ENCODE data around the gene FAM168A. TPM values are rescaled to one million over a fixed set of nuclear protein-coding genes. Genes with fewer than 3 reads are reported as not detected.

Gene FAM168A
- total RNA-seq, 1 donor from 2014 or later: 19.3 TPM

GRCh38 chr11:73391665-73392064 is 206.2 kb downstream of the FAM168A start:
- no peak overlapping the region for H2AFZ ChIP-seq (replicated peaks)
- no peaks in the 10 kb centered on the region for H3K36me3 ChIP-seq
- DNase-seq (ENCODE audit: low spot score): no peak
- H3K27me3 ChIP-seq: no peaks in the 10 kb centered on the region
- peaks cover 39% of the 10 kb centered on the region for H4K20me1 ChIP-seq (ENCODE audit: low read depth)
- no peak overlapping the region for H3K9ac ChIP-seq
- H3K9me3 Mint-ChIP-seq: no peaks in the 10 kb centered on the region
- peaks cover 24% of the 10 kb centered on the region for H3K4me1 Mint-ChIP-seq
- no peak overlapping the region for H3K27ac ChIP-seq
- no peak overlapping the region for H3K4me3 Mint-ChIP-seq
- H3K4me3 ChIP-seq: no peak overlapping the region
- no peak overlapping the region for H3K4me2 ChIP-seq
- H3K4me1 ChIP-seq: peaks cover 7% of the 10 kb centered on the region
- H3K9me3 ChIP-seq (ENCODE audit: low read depth): no peaks in the 10 kb centered on the region
- no peaks in the 10 kb centered on the region for H3K36me3 Mint-ChIP-seq
- TF ChIP-seq EZH2 (IDR thresholded peaks at IDR 0.05) (no peak), EZH2phosphoT487 (IDR thresholded peaks at IDR 0.05) (no peak), CTCF (IDR thresholded peaks at IDR 0.05) (no peak)
- H3F3A ChIP-seq (ENCODE audit: low read depth): no peaks in the 10 kb centered on the region
- H3K27me3 Mint-ChIP-seq (ENCODE audit: insufficient read depth, low read depth): peaks cover 16% of the 10 kb centered on the region
- H3K27ac Mint-ChIP-seq: no peak overlapping the region
- peaks cover under 1% of the 10 kb centered on the region for H3K79me2 ChIP-seq (ENCODE audit: low read depth)

GRCh38 chr11:73390601-73391565 is 207.0 kb downstream of the FAM168A start:
- H3K9ac ChIP-seq: no peak overlapping the region
- H3K4me3 ChIP-seq: no peak overlapping the region
- H3K79me2 ChIP-seq (ENCODE audit: low read depth): peaks cover 8% of the 10 kb centered on the region
- TF ChIP-seq CTCF (IDR thresholded peaks at IDR 0.05) (no peak), EZH2phosphoT487 (IDR thresholded peaks at IDR 0.05) (no peak), EZH2 (IDR thresholded peaks at IDR 0.05) (no peak)
- no peak overlapping the region for H3K4me2 ChIP-seq
- peaks cover 47% of the 10 kb centered on the region for H4K20me1 ChIP-seq (ENCODE audit: low read depth)
- H3K9me3 ChIP-seq (ENCODE audit: low read depth): no peaks in the 10 kb centered on the region
- no peaks in the 10 kb centered on the region for H3K27me3 ChIP-seq
- no peak overlapping the region for H2AFZ ChIP-seq (replicated peaks)
- Mint-ChIP-seq H3K36me3 (no peaks in the 10 kb centered on the region), H3K4me3 (no peak overlapping the region), H3K27me3 (ENCODE audit: insufficient read depth, low read depth) (peaks cover 16% of the 10 kb centered on the region), H3K4me1 (peaks cover 27% of the 10 kb centered on the region), H3K27ac (no peak overlapping the region), H3K9me3 (no peaks in the 10 kb centered on the region)
- no peak overlapping the region for H3K27ac ChIP-seq
- H3F3A ChIP-seq (ENCODE audit: low read depth): no peaks in the 10 kb centered on the region
- peaks cover 7% of the 10 kb centered on the region for H3K4me1 ChIP-seq
- no peak for DNase-seq (ENCODE audit: low spot score)
- no peaks in the 10 kb centered on the region for H3K36me3 ChIP-seq

GRCh38 chr11:73389916-73390315 is 208.0 kb downstream of the FAM168A start:
- Histone ChIP-seq H3K9me3 (ENCODE audit: low read depth) (no peaks in the 10 kb centered on the region), H3K36me3 (no peaks in the 10 kb centered on the region), H3K27me3 (no peaks in the 10 kb centered on the region), H3K4me1 (peaks cover 7% of the 10 kb centered on the region), H3K4me3 (no peak overlapping the region), H3K27ac (no peak overlapping the region), H2AFZ (replicated peaks) (no peak overlapping the region), H3F3A (ENCODE audit: low read depth) (no peaks in the 10 kb centered on the region), H3K4me2 (no peak overlapping the region), H4K20me1 (ENCODE audit: low read depth) (peaks cover 55% of the 10 kb centered on the region), H3K79me2 (ENCODE audit: low read depth) (peaks cover 14% of the 10 kb centered on the region), H3K9ac (no peak overlapping the region)
- TF ChIP-seq EZH2 (IDR thresholded peaks at IDR 0.05) (no peak), CTCF (IDR thresholded peaks at IDR 0.05) (no peak), EZH2phosphoT487 (IDR thresholded peaks at IDR 0.05) (no peak)
- no peak overlapping the region for H3K4me3 Mint-ChIP-seq
- no peak for DNase-seq (ENCODE audit: low spot score)
- no peaks in the 10 kb centered on the region for H3K9me3 Mint-ChIP-seq
- peaks cover 33% of the 10 kb centered on the region for H3K4me1 Mint-ChIP-seq
- H3K27me3 Mint-ChIP-seq (ENCODE audit: insufficient read depth, low read depth): peaks cover 17% of the 10 kb centered on the region
- no peaks in the 10 kb centered on the region for H3K36me3 Mint-ChIP-seq
- H3K27ac Mint-ChIP-seq: peak overlapping the region; percentile 81
